Large intestine (tissue), 3 donors: Measurements from ENCODE around the gene CTNNBIP1. TPM values are rescaled to one million over a fixed set of nuclear protein-coding genes. Genes with fewer than 3 reads are reported as not detected.

ENCODE experiments used
- DNase-seq, 2 donors: peaks; one replicate each; pipeline versions ENCODE4 v3.0.0 to v3.0.0-alpha.2; 2013
- H3K27ac ChIP-seq: one replicate; pipeline ENCODE4 v1.5.1; 2013; ENCODE audit warnings: low read length
- H3K27me3 ChIP-seq: 2 replicates; pipeline ENCODE4 v1.6.1; 2013; ENCODE audit warnings: low read length; ENCODE audit not compliant: control insufficient read depth, insufficient read depth
- H3K36me3 ChIP-seq: 2 replicates; pipeline ENCODE4 v1.6.1; 2013; ENCODE audit warnings: low read length; ENCODE audit not compliant: control insufficient read depth, insufficient read depth
- H3K4me1 ChIP-seq: one replicate; pipeline ENCODE4 v1.6.1; 2013; ENCODE audit warnings: low read length; ENCODE audit not compliant: control insufficient read depth, insufficient read depth
- H3K4me3 ChIP-seq: one replicate; pipeline ENCODE4 v1.5.1; 2013; ENCODE audit warnings: low read length
- H3K9me3 ChIP-seq: one replicate; pipeline ENCODE4 v1.6.1; 2013; ENCODE audit warnings: mild to moderate bottlenecking, low read depth, low read length, moderate library complexity; ENCODE audit not compliant: control insufficient read depth
- WGBS: methylation state at CpG from one replicate; pipeline ENCODE4 v1.1.5; 2013; ENCODE audit warnings: low lambda C conversion rate; ENCODE audit not compliant: insufficient coverage; 5-methylcytosine and 5-hydroxymethylcytosine counted together
- polyA plus RNA-seq: library from polyadenylated mRNA; unstranded; fragments of 120-200 nt; gene quantifications from one replicate; pipeline ENCODE4 v1.2.1, GENCODE V29; 2013

CTNNBIP1 gene
- polyA plus RNA-seq, 1 donor = 21.6 TPM

DNA sequence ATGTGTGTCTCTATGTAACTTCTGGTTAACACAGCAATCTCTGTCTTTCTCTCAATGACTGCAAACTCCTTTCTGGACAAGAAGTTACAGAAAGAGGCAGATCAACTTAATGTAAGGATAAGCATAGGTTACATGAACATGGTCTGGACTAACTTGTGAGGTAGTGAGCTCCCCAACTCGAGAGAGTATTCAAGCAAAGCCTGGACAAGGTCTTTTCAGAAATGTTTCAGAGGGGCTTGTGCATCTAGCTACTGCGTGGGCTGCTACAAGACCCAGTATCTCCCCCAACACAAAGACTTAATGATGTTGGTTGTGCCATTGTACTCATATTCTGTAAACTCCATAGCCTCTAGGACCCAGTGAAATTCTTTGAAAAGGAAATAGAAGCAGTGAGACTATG is 62.8 kb downstream of the CTNNBIP1 start:
- H3K36me3 ChIP-seq = peaks cover 4% of the 10 kb centered on the region
- H3K9me3 ChIP-seq = no peaks in the 10 kb centered on the region
- peaks cover 15% of the 10 kb centered on the region for H3K4me1 ChIP-seq
- no peak overlapping the region for H3K4me3 ChIP-seq
- no peaks in the 10 kb centered on the region for H3K27me3 ChIP-seq
- no peak overlapping the region for H3K27ac ChIP-seq
- WGBS = no CpG with 5 or more reads among the region's 2 CpGs
- no peak for DNase-seq

DNA sequence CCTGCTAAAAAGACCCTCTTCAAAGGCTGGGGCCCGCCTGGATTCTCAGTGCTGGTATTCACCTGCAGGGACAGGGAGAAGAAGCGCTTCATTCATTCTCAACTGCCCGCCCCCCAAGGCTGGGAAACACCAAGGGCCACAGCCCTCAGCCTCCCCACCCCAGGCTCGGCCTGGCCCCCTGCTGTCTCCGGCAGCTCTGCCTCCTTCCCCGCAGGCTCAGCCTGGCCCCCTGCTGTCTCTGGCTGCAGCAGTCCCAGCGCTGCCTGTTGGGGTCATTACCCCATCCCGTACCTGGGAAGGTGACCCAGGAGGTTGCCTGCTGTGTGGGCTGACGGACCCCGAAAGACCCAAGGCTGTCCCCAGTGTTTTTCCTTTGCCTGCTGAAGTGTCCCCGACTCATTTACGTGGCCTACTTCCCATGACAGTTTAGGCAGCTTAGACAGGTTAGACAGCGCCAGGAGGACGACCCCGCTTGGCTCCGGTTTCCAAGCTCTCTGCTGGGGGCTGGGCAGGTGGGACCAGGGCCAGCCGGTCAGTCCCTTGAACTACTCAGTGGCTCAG is 63.4 kb downstream of the CTNNBIP1 start:
- Histone ChIP-seq H3K9me3 (no peaks in the 10 kb centered on the region), H3K27me3 (no peaks in the 10 kb centered on the region), H3K4me3 (no peak overlapping the region), H3K4me1 (peaks cover 15% of the 10 kb centered on the region), H3K27ac (no peak overlapping the region), H3K36me3 (peaks cover 4% of the 10 kb centered on the region)
- WGBS = no CpG with 5 or more reads among the region's 17 CpGs
- DNase-seq = no peak

DNA sequence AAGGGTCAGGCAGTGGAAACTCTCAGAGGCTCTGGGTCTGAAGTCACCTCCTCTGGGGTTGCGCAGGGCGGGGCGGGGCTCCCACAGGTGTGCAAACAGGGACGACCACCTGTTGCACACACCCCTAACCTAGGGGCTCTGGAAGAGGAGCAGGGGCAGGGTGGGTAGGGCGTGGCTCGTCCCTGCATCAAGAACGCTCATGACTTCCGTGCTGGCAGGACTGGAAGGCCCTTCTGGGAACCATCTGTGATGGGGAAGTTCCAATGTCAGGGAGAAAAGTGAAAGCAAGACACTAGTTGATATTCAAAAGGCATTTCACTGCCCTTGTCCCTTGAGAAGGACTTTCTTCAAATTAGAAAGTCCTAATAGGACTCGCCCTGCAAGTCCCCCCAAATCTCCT is 64.2 kb downstream of the CTNNBIP1 start:
- no peaks in the 10 kb centered on the region for H3K27me3 ChIP-seq
- DNase-seq = peak in 1 of 2 donors; percentile 48
- WGBS = no CpG with 5 or more reads among the region's 9 CpGs

DNA sequence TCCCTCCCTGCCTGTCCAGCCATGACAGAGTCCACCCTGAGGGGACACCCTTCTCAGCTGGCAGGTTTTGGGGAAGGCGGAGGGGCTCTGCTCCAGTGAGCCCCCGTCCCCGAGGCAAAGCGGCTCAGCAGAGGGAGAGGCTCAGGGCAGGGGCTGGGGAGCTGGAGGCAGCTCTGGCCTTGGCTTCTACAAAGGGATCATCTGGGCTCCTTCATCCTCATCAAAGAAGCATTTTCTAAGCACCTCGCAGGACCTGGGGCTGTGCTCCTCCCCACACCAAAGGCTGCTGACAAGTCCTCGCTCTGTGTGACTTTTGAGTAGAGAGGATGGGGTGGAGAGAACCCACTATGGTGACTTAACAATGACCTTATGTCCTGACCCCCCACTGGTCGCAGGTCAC is 65.3 kb downstream of the CTNNBIP1 start:
- 100% methylated on average over 1 of the region's 7 CpGs for WGBS
- Histone ChIP-seq H3K36me3 (peaks cover 2% of the 10 kb centered on the region), H3K9me3 (no peaks in the 10 kb centered on the region), H3K4me1 (peaks cover 15% of the 10 kb centered on the region), H3K27ac (no peak overlapping the region), H3K4me3 (no peak overlapping the region), H3K27me3 (no peaks in the 10 kb centered on the region)
- no peak for DNase-seq

More for the DNA sequence above, 64.2 kb downstream of the CTNNBIP1 start:
- peaks cover 15% of the 10 kb centered on the region for H3K4me1 ChIP-seq
- H3K27ac ChIP-seq = no peak overlapping the region
- H3K36me3 ChIP-seq = peaks cover 4% of the 10 kb centered on the region
- no peaks in the 10 kb centered on the region for H3K9me3 ChIP-seq
- H3K4me3 ChIP-seq = no peak overlapping the region

DNA sequence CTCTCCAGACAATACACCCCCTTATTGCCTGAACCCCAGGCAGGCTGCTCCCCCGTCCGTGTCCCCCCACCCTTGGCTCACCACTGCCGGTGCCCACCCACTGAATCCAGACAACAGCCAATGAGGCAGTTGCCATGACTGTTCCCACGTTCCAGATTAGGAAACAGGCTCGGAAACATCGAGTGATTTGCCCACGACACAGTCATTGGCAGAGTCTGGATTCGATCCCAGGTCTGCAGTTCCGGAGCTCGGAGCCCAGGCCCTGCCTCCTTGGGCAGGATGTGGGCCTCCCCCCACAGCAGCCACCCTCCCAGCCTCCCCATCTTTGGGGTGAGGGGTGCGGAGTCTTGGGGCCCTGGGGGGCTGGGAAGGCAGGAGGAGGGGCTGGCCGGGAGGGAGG is 66.0 kb downstream of the CTNNBIP1 start:
- no peak overlapping the region for H3K27ac ChIP-seq
- DNase-seq = no peak
- WGBS = no CpG with 5 or more reads among the region's 12 CpGs
- no peaks in the 10 kb centered on the region for H3K36me3 ChIP-seq
- no peaks in the 10 kb centered on the region for H3K27me3 ChIP-seq
- H3K4me1 ChIP-seq = peaks cover 15% of the 10 kb centered on the region
- H3K9me3 ChIP-seq = no peaks in the 10 kb centered on the region
- H3K4me3 ChIP-seq = no peak overlapping the region

DNA sequence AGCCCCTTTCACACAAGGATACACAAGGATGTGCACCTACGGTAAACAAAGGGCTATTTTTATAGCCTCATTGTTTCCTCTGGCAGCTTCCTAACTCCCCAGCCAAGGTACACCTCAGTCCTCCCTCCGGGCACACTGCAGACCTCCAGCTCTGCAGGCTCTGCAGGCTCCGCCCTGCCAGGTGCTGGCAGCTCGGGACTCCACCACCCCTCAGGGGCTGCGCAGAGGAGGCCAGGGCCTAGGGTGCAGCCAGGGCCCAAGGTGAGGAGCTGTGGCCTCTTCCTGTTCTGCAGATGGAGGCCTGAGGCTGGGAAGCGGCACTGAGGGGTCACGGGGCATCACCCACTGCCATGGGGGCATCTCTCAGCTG is 66.5 kb downstream of the CTNNBIP1 start:
- peak in 1 of 2 donors; percentile 55 for DNase-seq
- WGBS = no CpG with 5 or more reads among the region's 7 CpGs
- Histone ChIP-seq H3K9me3 (no peaks in the 10 kb centered on the region), H3K4me1 (peaks cover 15% of the 10 kb centered on the region), H3K36me3 (no peaks in the 10 kb centered on the region), H3K4me3 (no peak overlapping the region), H3K27ac (no peak overlapping the region), H3K27me3 (no peaks in the 10 kb centered on the region)

DNA sequence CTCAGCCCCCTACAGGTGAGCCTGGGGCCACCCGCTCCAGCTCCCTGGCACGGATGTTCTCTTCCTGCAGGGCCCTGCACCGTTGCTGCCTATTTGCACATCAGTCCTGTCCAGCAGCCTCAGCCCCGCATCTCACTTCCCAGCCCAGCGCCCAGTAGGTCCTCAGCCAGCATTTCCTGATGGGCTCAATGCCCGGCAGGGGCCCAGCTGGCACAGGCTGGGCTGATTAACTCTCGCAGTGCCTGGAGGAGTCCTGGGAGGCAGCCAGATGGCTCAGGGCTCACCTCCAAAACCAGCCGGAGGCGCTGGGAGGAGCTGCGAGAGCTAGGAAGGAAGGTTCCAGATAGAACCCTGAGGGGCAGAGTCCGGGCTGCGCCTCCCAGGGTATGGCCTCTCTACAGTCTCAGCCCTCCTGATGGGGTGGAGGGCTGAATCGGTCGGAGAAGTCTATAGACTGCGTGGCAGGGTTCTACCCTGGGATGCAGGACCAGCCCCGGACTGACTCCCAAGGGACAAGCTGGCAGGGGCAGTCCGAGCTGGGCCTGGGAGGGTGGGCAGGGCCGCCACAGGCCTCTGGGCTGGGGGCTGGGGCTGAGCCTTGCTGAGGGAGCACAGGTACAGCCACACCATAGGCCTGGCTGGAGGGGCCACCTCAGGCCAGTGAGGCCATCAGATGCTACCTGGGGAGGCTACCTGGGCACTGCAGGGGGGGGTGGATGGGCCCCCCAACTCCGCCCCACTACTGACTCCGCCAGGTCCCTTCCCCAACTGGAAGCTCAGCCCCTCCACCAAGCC is 67.1 kb downstream of the CTNNBIP1 start:
- Histone ChIP-seq H3K36me3 (no peaks in the 10 kb centered on the region), H3K27me3 (no peaks in the 10 kb centered on the region), H3K27ac (peak overlapping the region; percentile 25), H3K9me3 (no peaks in the 10 kb centered on the region), H3K4me3 (no peak overlapping the region), H3K4me1 (peaks cover 10% of the 10 kb centered on the region)
- WGBS = no CpG with 5 or more reads among the region's 20 CpGs
- DNase-seq = peak in 1 of 2 donors; percentile 53

DNA sequence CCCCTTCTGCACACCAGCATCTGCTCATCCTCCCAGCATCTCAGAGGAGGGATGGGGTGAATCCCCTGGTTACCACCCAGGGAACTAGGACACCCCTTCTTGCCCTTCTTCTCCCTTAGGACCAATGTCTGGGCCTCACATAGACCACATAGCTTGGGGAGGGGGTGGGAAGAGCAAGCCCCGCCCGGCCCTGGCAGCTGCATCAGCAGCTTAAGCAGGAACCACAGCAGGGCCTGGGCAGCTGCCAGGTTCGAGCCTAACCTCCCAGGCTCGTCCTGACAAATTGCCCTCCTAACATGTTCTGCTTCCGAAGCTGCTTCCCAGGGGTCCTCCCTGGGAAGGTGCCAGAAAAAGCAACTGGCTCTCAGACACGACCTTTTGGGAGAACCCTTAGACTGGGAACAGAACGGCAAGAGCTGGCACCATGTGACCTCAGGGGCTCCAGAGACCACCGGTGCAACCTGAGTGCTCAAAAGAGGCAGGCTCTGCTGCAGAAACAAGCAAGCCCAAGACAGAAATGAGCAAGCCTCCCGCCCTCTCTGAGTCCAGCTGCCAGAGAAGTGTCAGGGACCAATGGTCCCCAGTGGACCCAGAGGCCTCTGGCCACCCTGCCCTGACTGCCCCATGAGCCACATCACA is 67.9 kb downstream of the CTNNBIP1 start:
- Histone ChIP-seq H3K9me3 (no peaks in the 10 kb centered on the region), H3K4me1 (peaks cover 8% of the 10 kb centered on the region), H3K36me3 (no peaks in the 10 kb centered on the region), H3K4me3 (no peak overlapping the region), H3K27ac (no peak overlapping the region), H3K27me3 (no peaks in the 10 kb centered on the region)
- WGBS = 40% methylated on average over 1 of the region's 9 CpGs
- peak in 1 of 2 donors; percentile 8 for DNase-seq

DNA sequence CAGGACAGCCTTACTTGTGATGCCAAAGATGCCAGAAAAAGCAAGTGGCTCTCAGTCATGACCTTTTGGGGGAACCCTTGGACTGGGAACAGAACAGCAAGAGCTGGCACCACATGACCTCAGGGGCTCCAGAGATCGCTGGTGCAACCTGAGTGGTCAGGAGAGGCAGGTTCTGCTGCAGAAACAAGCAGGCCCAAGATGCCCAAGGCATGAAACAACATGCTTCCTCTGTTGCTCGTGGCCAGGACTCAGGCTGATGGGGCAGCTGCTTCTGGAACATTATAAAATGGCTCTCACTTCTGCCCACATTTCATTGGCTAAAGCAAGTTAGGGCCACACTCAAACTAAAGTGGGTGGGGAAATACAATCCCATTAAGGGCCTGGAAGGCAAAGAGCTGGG is 68.6 kb downstream of the CTNNBIP1 start:
- Histone ChIP-seq H3K4me1 (peaks cover 8% of the 10 kb centered on the region), H3K27ac (no peak overlapping the region), H3K9me3 (no peaks in the 10 kb centered on the region), H3K36me3 (no peaks in the 10 kb centered on the region), H3K4me3 (no peak overlapping the region), H3K27me3 (no peaks in the 10 kb centered on the region)
- WGBS = no CpG with 5 or more reads among the region's 2 CpGs
- no peak for DNase-seq

DNA sequence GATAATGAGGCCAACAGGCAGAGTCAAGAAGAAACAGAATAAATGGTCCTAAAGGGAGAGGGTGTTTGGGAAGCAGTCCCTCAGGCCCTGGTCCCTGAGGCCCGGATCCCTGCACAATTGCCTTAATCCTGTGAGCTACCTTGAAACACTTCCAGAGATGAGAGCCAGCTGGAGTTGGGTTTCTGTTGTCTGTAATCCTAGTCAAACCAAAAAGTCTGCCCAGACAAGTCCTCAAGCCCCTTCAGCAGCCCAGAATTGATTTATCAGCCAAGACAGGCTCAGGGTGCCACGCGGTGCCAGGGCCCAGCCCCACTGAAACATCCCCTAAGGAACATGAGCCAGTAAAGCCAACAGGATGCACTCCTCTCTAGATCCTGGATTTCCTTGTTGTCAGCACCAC is 69.9 kb downstream of the CTNNBIP1 start:
- peaks cover 12% of the 10 kb centered on the region for H3K4me1 ChIP-seq
- no peaks in the 10 kb centered on the region for H3K36me3 ChIP-seq
- no peak overlapping the region for H3K27ac ChIP-seq
- no peaks in the 10 kb centered on the region for H3K27me3 ChIP-seq
- DNase-seq = no peak
- H3K9me3 ChIP-seq = no peaks in the 10 kb centered on the region
- H3K4me3 ChIP-seq = no peak overlapping the region
- no CpG with 5 or more reads among the region's 3 CpGs for WGBS
